NCI-H2196 (cell line): ENCODE results near the gene HIF3A.
A peak's percentile ranks its signal among the peaks of the same experiment; 100 is the strongest.
"Not testable (repeated sequence)": the region's sequence is repeated elsewhere in the genome, so short reads cannot be mapped to it uniquely, and the experiment has no call there.

Source experiments
- DNase-seq: peaks from one replicate; lab custom pipeline; 2025; ENCODE audit not compliant: unreplicated experiment; lab: John Stamatoyannopoulos, UW

The HIF3A gene

DNA sequence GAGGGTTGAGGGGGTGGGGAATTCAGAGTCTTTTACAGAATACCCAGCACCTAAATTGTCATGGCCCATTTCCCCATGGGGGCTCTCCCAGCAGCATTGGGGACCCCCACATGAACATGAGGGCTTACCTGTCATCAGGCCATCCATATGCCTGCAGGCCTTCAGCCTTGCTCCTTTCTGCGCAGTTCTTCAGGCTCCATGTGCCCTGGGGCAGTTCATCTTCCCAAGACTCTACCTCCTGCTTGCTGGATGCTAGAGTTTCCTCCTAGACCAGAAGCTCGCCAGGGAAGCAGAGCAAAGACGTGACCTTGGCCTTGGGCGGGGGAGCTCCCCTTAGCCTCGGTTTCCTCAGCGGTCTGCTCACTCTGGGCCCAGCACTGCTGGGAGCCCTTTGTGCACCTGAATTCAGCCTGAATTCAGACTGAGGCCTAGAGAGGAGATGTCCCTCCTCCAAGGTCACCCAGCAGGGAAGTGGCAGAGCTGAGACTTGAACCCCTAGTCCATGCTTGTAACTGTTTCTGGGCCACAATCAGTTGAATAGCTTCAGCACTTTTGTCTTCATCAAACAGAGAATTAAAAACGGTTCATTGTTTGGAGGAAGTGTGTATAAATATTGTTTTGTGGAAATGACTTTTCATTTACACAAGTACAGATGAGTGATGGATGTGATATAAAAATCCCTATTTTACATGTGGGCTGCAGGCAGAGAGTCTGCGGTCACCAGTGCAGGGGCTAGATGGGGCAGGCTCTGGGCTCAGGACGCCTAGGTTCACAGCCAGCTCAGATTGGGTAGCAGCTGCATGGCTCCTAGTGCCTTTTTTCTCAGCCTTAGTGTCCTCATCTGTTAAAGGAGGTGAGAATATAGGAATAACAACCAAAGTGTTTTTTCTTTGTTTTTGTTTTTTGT is 59.6 kb downstream of the HIF3A start:
- DNase-seq: no peak

- DNase-seq: no peak
Observed at GRCh38 chr19:46357846-46358583, 61.2 kb downstream of the HIF3A start.

GRCh38 chr19:46361915-46362314 is 65.1 kb downstream of the HIF3A start:
- DNase-seq: no peak

GRCh38 chr19:46364359-46364758 is 67.5 kb downstream of the HIF3A start:
- no peak for DNase-seq

DNA sequence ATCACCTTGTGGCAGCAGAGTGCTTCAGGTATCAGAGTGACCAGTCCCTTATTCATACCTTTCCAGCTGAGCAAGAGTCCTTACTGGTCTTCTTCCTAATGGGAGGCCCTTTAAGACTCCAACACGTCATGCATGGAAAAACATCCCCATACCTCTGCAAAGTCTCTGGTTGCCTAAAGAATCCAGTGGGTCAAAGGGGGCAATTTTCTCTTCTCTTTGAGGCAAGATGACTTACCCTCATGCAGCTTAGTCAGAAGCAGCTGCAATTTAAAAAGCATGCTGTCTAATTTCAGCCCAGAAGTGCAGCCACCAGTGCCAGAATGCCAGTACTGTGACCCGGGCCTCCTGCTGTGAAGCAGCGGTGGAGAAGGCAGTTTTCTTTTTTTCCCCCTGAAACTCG is 68.7 kb downstream of the HIF3A start:
- no peak for DNase-seq

DNA sequence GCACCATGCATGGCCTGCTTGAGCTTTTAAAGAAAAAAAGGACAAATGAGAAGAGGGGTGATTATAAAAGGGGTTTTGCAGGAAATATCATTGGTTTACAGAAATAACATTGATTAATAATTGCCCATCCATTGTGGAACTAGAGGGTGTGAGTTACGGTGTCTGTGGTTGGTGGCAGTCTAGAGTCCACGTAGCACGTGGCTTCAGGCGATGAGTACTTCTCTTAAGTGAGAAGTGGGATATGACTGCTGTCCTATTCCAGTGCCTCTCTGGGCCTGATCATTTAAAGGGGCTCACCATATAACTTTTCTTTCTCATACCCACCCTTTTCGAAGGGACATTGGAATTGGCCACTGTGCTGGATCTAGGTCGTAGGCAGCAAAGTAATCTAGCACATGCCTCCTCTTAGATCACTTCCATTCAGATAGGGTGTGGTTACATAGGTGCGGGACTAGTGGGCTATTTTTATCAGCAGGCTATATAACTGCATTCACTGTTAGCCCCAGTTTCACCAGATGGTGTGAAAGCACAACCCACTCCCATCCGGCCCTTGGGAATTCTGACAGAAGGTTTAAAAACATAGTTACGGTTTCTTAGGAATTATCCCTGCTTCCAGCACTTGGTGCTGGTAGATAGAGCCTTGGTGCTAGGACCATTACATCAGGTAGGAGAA is 69.9 kb downstream of the HIF3A start:
- DNase-seq: no peak

GRCh38 chr19:46367426-46367825 is 70.6 kb downstream of the HIF3A start:
- DNase-seq: no peak

GRCh38 chr19:46368116-46368515 is 71.3 kb downstream of the HIF3A start:
- DNase-seq: no peak

- DNase-seq: no peak
Observed at GRCh38 chr19:46369817-46370216, 73.0 kb downstream of the HIF3A start.

DNA sequence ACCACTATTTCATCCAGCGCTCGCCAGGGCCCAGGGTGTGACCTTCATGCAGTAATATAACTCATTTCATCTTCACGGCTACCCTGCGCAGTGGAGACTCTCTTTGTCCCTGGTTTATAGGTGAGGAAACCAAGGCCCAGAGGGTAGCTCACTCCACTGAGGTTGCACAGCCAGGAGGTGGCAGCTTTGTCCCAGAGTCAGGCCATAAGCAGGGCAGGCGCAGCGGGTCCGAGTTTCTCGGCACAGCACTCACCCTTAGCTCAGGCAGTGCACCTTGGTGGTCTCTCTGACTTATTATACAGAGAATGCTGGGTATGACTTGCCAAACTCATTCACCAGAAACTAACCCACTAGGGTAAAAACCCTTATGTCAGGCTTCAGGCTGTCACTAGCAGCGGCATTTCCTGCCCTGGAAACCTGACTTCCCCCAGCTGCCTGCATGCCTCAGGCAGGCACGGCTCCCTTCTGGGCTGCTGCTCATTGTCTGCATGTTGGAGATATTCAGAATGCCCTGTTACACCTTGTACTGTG is 74.6 kb downstream of the HIF3A start:
- DNase-seq: no peak

- peak; percentile 49 for DNase-seq
Observed at GRCh38 chr19:46372901-46373490, 76.2 kb downstream of the HIF3A start.

GRCh38 chr19:46373491-46374359 is 76.9 kb downstream of the HIF3A start:
- DNase-seq: peak; percentile 99

DNA sequence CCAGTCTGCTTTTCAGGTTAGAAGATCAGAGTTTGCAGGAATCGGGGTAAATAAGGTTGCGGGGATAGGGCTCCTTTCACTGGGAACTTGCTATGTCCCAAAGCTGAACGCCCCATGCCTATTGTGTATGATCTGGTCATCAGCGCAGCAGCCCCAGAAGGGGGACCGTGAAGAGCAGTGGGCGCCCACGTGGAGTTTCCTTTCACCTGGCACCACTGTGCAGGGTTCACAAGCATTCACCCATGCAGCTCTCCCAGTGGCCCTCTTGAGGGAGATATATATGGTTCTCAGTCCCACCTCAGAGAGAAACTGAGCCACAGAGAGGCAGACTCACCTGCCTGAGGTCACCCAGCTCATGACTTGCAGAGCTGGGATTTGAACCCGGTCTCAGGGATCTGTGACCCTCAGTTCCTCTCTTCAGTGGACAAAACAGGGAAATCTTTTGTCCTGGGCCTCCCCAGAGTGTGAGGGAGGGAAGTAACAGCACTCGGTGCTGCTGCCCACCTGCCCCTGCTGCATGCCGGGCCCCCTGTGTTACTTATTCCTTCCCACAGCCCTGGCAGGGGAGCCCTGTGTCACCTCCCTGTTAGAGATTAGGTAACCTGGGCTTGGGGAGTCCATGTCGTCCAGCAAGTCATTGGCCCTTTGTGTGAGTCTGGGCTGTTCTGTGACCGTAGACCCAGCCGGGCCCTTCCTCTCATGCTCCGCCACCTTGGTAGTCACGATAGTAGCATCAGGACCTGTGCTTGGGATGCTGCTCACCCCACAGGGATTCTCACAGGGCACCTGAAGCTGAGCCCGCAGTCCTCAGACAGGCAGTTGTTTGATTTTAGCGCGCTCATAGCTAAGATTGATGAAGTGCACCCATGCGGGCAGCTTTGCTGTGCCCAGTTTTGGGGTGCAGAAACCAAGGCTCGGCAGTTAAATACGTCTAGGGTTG is 78.0 kb downstream of the HIF3A start:
- DNase-seq: no peak

GRCh38 chr19:46375476-46376067 is 78.7 kb downstream of the HIF3A start:
- not testable (repeated sequence) for DNase-seq

GRCh38 chr19:46376241-46377153 is 79.7 kb downstream of the HIF3A start:
- DNase-seq: no peak

DNA sequence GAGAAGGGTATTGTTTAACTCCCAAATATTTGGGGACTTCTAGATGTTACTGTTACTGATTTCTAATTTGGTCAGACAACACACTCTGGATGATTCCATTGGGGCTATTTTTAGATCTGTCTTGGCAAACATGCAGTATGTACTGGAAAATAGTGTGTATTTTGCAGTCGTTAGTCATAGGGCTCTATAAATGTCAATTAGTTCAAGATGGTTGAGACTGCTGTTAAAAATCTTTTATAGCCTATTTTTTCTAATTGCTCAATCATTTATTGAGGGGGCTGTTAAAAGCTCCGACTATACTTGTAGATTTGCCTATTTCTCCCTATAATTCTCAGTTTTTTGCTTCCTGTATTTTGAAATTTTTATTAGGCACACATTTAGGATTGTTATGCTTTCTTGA is 81.4 kb downstream of the HIF3A start:
- DNase-seq: no peak

DNA sequence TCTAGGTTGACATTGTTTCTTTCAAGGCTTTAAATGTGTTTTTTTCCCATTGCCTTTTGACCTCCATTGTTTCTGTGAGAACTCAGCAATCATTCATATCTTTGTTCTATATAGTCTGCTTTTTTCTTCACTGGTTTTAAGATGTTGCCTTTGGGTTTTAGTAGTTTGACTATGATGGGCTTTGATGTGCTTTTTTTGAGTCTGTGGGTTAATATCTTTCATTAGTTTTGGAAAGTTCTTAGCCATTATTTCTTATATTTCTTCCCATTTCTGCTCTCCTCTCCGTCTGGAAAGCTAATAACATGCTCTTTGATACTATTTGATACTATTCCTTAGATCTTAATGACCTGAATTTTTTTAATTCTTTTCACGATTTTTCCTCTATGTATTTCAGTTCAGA is 83.8 kb downstream of the HIF3A start:
- DNase-seq: no peak

GRCh38 chr19:46381346-46381745 is 84.5 kb downstream of the HIF3A start:
- DNase-seq: no peak
